OCI-LY3 (cell line): ENCODE measurements around the gene R3HCC1L.

Experiments
- EZH2phosphoT487 ChIP-seq: fragments of 200-600 bp; shearing (Covaris generic); IDR thresholded peaks from 2 replicates; pipeline ENCODE4 v1.6.1; 2018; ENCODE audit warnings: antibody characterized with exemption, mixed run types, low read depth
- TF ChIP-seq, protein P1 (sequence below): fragments of 200-600, 300-600 bp; sonication (generic); IDR thresholded peaks from 2 replicates; pipeline ENCODE4 v1.5.1; 2014; ENCODE audit warnings: antibody characterized with exemption, low read length, low read depth

DNA sequence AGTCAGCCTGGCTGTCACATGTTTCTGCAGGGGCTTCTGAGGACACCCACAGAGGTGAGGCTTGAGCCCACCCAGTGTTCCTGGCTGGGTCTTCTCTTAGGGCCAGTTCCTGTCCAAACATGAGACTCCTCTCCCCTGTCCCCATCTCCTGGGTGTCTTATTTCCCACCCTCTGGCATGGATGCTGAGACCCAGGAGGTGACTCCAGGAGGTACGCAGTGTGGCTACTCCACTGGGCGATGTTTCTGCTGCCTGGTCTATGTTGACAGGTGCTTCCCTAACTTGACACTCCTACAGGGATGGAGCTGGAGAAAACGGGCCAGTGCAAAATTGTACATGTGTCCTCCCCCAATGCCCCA, 159.8 kb downstream of the R3HCC1L start:
- TF ChIP-seq, protein P1, sequence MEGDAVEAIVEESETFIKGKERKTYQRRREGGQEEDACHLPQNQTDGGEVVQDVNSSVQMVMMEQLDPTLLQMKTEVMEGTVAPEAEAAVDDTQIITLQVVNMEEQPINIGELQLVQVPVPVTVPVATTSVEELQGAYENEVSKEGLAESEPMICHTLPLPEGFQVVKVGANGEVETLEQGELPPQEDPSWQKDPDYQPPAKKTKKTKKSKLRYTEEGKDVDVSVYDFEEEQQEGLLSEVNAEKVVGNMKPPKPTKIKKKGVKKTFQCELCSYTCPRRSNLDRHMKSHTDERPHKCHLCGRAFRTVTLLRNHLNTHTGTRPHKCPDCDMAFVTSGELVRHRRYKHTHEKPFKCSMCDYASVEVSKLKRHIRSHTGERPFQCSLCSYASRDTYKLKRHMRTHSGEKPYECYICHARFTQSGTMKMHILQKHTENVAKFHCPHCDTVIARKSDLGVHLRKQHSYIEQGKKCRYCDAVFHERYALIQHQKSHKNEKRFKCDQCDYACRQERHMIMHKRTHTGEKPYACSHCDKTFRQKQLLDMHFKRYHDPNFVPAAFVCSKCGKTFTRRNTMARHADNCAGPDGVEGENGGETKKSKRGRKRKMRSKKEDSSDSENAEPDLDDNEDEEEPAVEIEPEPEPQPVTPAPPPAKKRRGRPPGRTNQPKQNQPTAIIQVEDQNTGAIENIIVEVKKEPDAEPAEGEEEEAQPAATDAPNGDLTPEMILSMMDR: no peak
- no peak for TF ChIP-seq EZH2phosphoT487
